ENCODE data around the gene TRAPPC3. TPM values are rescaled to one million over a fixed set of nuclear protein-coding genes. Genes with fewer than 3 reads are reported as not detected.
A peak's percentile ranks its signal among the peaks of the same experiment; 100 is the strongest.

The TRAPPC3 gene
- total RNA-seq, 1 donor = 111 TPM

DNA sequence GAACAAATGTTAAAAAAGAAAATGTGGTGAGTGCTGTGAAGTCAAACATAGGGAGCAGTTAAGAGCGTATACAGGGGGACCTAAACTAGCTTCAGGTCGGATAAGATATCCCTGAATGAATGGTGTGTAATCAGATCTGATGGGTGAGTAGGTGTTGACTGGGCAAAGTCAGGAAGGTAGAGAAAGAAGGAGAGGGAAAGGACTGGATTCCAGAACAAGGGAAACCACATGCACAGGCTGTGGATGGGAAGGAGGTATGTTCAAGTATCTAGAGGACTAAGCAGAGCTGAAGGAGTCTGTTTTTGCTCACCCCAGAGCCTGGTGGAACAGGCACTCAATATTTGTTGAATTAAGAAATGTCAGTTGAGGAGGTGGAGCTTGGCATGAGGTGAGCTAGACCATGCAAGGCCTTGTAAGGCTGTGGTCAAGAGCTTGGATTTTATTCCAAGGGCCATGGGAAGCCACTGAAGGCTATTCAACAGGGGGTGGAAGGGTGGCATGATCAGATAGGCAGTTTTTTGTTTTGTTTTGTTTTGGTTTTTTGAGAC is 34.1 kb upstream of the TRAPPC3 start:
- H3K9me3 ChIP-seq (ENCODE audit: low read depth, low read length) = no peaks in the 10 kb centered on the region
- peaks cover 3% of the 10 kb centered on the region for H3K79me2 ChIP-seq (ENCODE audit: insufficient read depth, low read length)
- H3K4me2 ChIP-seq (ENCODE audit: insufficient read depth, low read length) = no peak overlapping the region
- TF ChIP-seq, protein P1, sequence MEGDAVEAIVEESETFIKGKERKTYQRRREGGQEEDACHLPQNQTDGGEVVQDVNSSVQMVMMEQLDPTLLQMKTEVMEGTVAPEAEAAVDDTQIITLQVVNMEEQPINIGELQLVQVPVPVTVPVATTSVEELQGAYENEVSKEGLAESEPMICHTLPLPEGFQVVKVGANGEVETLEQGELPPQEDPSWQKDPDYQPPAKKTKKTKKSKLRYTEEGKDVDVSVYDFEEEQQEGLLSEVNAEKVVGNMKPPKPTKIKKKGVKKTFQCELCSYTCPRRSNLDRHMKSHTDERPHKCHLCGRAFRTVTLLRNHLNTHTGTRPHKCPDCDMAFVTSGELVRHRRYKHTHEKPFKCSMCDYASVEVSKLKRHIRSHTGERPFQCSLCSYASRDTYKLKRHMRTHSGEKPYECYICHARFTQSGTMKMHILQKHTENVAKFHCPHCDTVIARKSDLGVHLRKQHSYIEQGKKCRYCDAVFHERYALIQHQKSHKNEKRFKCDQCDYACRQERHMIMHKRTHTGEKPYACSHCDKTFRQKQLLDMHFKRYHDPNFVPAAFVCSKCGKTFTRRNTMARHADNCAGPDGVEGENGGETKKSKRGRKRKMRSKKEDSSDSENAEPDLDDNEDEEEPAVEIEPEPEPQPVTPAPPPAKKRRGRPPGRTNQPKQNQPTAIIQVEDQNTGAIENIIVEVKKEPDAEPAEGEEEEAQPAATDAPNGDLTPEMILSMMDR (IDR thresholded peaks at IDR 0.05; ENCODE audit: extremely low read depth, low read depth, low read length) = no peak
- H3K4me1 ChIP-seq (ENCODE audit: insufficient read depth, low read length) = peaks cover 9% of the 10 kb centered on the region
- DNase-seq (ENCODE audit: insufficient read length, low spot score, missing footprints) = peak; percentile 73
- H3K4me3 ChIP-seq (ENCODE audit: insufficient read depth, low read length) = no peak overlapping the region
- peaks cover 43% of the 10 kb centered on the region for H3K36me3 ChIP-seq (ENCODE audit: insufficient read depth, low read length)
- no peaks in the 10 kb centered on the region for H3K27me3 ChIP-seq (ENCODE audit: insufficient read depth, low read length)
- peak overlapping the region; percentile 23 for H3K27ac ChIP-seq (ENCODE audit: low read depth, low read length)
- peaks cover 8% of the 10 kb centered on the region for H4K20me1 ChIP-seq (ENCODE audit: insufficient read depth, low read length)
- H2AFZ ChIP-seq (ENCODE audit: low read length) = no peak overlapping the region

DNA sequence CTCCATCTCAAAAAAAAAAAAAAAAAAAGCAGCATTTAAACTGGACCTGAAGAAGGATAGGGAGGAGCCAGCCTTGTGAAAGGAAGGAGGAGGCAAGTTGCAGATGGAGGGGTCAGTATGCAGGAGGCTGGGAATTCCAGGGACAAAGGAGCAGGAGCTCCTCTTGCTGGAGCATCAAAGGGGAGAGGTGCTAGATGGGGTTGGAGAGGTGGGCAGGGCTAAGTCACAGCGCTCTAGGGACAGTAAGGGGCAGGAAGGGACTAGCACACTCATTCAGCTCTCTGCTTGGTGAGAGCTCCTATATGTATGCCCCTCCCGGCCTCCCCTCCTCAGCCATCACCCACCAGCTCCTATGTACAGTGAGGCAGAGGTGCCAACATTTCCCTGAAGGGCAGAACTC is 33.4 kb upstream of the TRAPPC3 start:
- Histone ChIP-seq H3K4me1 (ENCODE audit: insufficient read depth, low read length) (peaks cover 5% of the 10 kb centered on the region), H3K27me3 (ENCODE audit: insufficient read depth, low read length) (no peaks in the 10 kb centered on the region), H3K27ac (ENCODE audit: low read depth, low read length) (peak overlapping the region; percentile 23), H3K79me2 (ENCODE audit: insufficient read depth, low read length) (peaks cover 5% of the 10 kb centered on the region), H4K20me1 (ENCODE audit: insufficient read depth, low read length) (peaks cover 8% of the 10 kb centered on the region), H2AFZ (ENCODE audit: low read length) (no peak overlapping the region), H3K36me3 (ENCODE audit: insufficient read depth, low read length) (peaks cover 43% of the 10 kb centered on the region), H3K4me2 (ENCODE audit: insufficient read depth, low read length) (no peak overlapping the region), H3K9me3 (ENCODE audit: low read depth, low read length) (no peaks in the 10 kb centered on the region), H3K4me3 (ENCODE audit: insufficient read depth, low read length) (no peak overlapping the region)
- peak; percentile 3 for DNase-seq (ENCODE audit: insufficient read length, low spot score, missing footprints)
- TF ChIP-seq, protein P1 (IDR thresholded peaks at IDR 0.05; ENCODE audit: extremely low read depth, low read depth, low read length) = no peak

DNA sequence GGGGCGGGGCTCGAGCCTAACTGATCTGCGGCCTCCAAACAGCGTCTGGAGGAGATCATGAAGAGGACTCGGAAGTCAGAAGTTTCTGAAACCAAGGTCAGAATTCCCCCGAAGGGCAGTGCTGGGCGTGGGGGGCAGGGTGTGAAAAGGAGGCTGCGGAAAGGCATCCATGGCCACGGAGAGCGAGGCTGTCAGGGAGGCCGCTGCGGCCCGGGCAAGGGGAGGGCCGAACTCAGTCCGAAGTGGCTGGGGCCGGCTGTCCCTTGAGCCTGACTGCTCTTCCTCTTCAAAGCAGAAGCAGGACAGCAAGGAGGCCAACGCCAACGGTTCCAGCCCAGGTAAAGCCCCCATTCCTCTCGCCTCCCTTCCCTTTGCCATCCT is 29.9 kb upstream of the TRAPPC3 start:
- no peak overlapping the region for H3K4me3 ChIP-seq (ENCODE audit: insufficient read depth, low read length)
- H3K79me2 ChIP-seq (ENCODE audit: insufficient read depth, low read length) = peaks cover 35% of the 10 kb centered on the region
- H3K36me3 ChIP-seq (ENCODE audit: insufficient read depth, low read length) = peaks cover 72% of the 10 kb centered on the region
- TF ChIP-seq, protein P1 (IDR thresholded peaks at IDR 0.05; ENCODE audit: extremely low read depth, low read depth, low read length) = no peak
- H3K4me1 ChIP-seq (ENCODE audit: insufficient read depth, low read length) = no peaks in the 10 kb centered on the region
- no peaks in the 10 kb centered on the region for H3K9me3 ChIP-seq (ENCODE audit: low read depth, low read length)
- DNase-seq (ENCODE audit: insufficient read length, low spot score, missing footprints) = peak; percentile 31
- no peak overlapping the region for H3K4me2 ChIP-seq (ENCODE audit: insufficient read depth, low read length)
- H2AFZ ChIP-seq (ENCODE audit: low read length) = no peak overlapping the region
- no peaks in the 10 kb centered on the region for H3K27me3 ChIP-seq (ENCODE audit: insufficient read depth, low read length)
- H4K20me1 ChIP-seq (ENCODE audit: insufficient read depth, low read length) = peaks cover 24% of the 10 kb centered on the region
- no peak overlapping the region for H3K27ac ChIP-seq (ENCODE audit: low read depth, low read length)

DNA sequence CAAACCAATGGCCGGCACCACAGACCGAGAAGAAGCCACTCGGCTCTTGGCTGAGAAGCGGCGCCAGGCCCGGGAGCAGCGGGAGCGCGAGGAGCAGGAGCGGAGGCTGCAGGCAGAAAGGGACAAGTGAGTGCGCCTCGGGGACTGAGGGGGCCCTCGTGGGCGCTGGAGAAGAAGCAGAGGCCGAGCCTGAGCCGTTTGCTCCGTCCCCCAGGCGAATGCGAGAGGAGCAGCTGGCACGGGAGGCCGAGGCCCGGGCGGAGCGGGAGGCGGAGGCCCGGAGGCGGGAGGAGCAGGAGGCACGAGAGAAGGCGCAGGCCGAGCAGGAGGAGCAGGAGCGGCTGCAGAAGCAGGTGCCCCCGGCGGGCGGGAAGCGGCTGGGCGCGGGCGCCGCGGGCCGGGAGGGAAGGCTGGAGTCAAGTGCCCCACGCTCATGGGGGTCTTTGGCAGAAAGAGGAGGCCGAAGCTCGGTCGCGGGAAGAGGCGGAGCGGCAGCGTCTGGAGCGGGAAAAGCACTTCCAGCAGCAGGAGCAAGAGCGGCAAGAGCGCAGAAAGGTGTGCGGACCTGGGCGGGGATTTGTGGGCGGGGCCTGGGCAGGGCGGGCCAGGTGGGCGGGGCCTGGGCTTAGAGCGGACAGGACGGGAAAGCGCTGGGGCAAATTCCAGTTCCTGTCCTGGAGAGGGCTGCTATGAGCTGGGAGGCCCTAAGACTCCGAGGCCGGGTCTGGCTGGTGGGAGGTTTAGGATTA is 29.4 kb upstream of the TRAPPC3 start:
- Histone ChIP-seq H3K4me3 (ENCODE audit: insufficient read depth, low read length) (no peak overlapping the region), H3K79me2 (ENCODE audit: insufficient read depth, low read length) (peaks cover 41% of the 10 kb centered on the region), H3K27ac (ENCODE audit: low read depth, low read length) (no peak overlapping the region), H3K4me2 (ENCODE audit: insufficient read depth, low read length) (no peak overlapping the region), H3K4me1 (ENCODE audit: insufficient read depth, low read length) (no peaks in the 10 kb centered on the region), H2AFZ (ENCODE audit: low read length) (no peak overlapping the region), H3K9me3 (ENCODE audit: low read depth, low read length) (no peaks in the 10 kb centered on the region), H3K27me3 (ENCODE audit: insufficient read depth, low read length) (no peaks in the 10 kb centered on the region), H4K20me1 (ENCODE audit: insufficient read depth, low read length) (peaks cover 29% of the 10 kb centered on the region), H3K36me3 (ENCODE audit: insufficient read depth, low read length) (peaks cover 77% of the 10 kb centered on the region)
- DNase-seq (ENCODE audit: insufficient read length, low spot score, missing footprints) = peak; percentile 74
- TF ChIP-seq, protein P1 (IDR thresholded peaks at IDR 0.05; ENCODE audit: extremely low read depth, low read depth, low read length) = no peak
